Liver (tissue), 3 donors: ENCODE results near the gene TSPEAR.

Experiments
- CTCF ChIP-seq: fragments of 150-350 bp; IDR thresholded peaks from 2 replicates; pipeline ENCODE4 v1.5.1; 2017; ENCODE audit warnings: improper control_type of control experiment, low read depth, low read length; ENCODE audit not compliant: missing input control
- FOXA1 ChIP-seq: IDR thresholded peaks from 2 replicates; pipeline ENCODE4 v1.6.1; 2016; ENCODE audit warnings: antibody characterized with exemption
- GABPA ChIP-seq, 2 donors: IDR thresholded peaks in 1 of 2; conservative IDR thresholded peaks in 1 of 2; 2 replicates each; pipeline ENCODE4 v1.6.1; 2016; ENCODE audit warnings: antibody characterized with exemption in 2 of 2, mild to moderate bottlenecking in 1 of 2, moderate library complexity in 1 of 2
- HNF4A ChIP-seq, 2 donors: conservative IDR thresholded peaks; 2 replicates each; pipeline ENCODE4 v1.6.1; 2016; ENCODE audit warnings: antibody characterized with exemption in 2 of 2, mild to moderate bottlenecking in 2 of 2
- HNF4G ChIP-seq: IDR thresholded peaks from 2 replicates; pipeline ENCODE4 v1.6.1; 2016; ENCODE audit warnings: antibody characterized with exemption
- JUND ChIP-seq, 2 donors: IDR thresholded peaks; 2 replicates each; pipeline ENCODE4 v1.6.1; 2016; ENCODE audit warnings: antibody characterized with exemption in 2 of 2
- MAX ChIP-seq: IDR thresholded peaks from 2 replicates; pipeline ENCODE4 v1.6.1; 2016; ENCODE audit warnings: antibody characterized with exemption
- RAD21 ChIP-seq, 2 donors: IDR thresholded peaks; 2 replicates each; pipeline ENCODE4 v1.6.1; 2016; ENCODE audit warnings: antibody characterized with exemption in 2 of 2, mild to moderate bottlenecking in 2 of 2
- REST ChIP-seq: IDR thresholded peaks from 2 replicates; pipeline ENCODE4 v1.6.1; 2016; ENCODE audit warnings: antibody characterized with exemption, mild to moderate bottlenecking
- SP1 ChIP-seq: IDR thresholded peaks from 2 replicates; pipeline ENCODE4 v1.6.1; 2018; ENCODE audit warnings: antibody characterized with exemption, mild to moderate bottlenecking
- TAF1 ChIP-seq: conservative IDR thresholded peaks from 2 replicates; pipeline ENCODE4 v1.6.1; 2016; ENCODE audit warnings: antibody characterized with exemption, mild to moderate bottlenecking
- YY1 ChIP-seq: IDR thresholded peaks from 2 replicates; pipeline ENCODE4 v1.6.1; 2016; ENCODE audit warnings: antibody characterized with exemption, mild to moderate bottlenecking
- donor health status: healthy.
- donor health status: healthy.

- TF ChIP-seq CTCF: no peak
- TF ChIP-seq SP1: no peak
- TF ChIP-seq GABPA (IDR thresholded peaks at IDR 0.05 in 1 of 2, conservative IDR thresholded peaks at IDR 0.05 in 1 of 2): no peak
- TF ChIP-seq REST: no peak
- no peak for TF ChIP-seq HNF4A (conservative IDR thresholded peaks at IDR 0.05)
- no peak for TF ChIP-seq MAX
- TF ChIP-seq YY1: no peak
- TF ChIP-seq TAF1: no peak
- TF ChIP-seq JUND (IDR thresholded peaks at IDR 0.05): no peak
- no peak for TF ChIP-seq HNF4G
- no peak for TF ChIP-seq RAD21 (IDR thresholded peaks at IDR 0.05)
- TF ChIP-seq FOXA1: no peak
Observed at GRCh38 chr21:44534688-44535087, 176.7 kb downstream of the TSPEAR start.
